Activated CD8-positive, alpha-beta T cell treated with anti-CD3 and anti-CD28 coated beads for 36 hours (primary cell): ENCODE results near the gene NCK2. TPM values are rescaled to one million over a fixed set of nuclear protein-coding genes. Genes with fewer than 3 reads are reported as not detected.

Experiments used
- ATAC-seq: fragments of 200-7000 bp; cut with Tn5 transposase; one replicate; pipeline ENCODE4 v1.10.0; 2021; ENCODE audit warnings: mild to moderate bottlenecking, moderate library complexity
- CTCF ChIA-PET: fragments of 350-600 bp; sonication (Branson Sonifier 250); formaldehyde crosslinking; loops from one replicate; lab custom pipeline; 2021; ENCODE audit warnings: antibody characterized with exemption; lab: Charles Lee
- POLR2A ChIA-PET: fragments of 350-600 bp; sonication (Branson Sonifier 250); formaldehyde crosslinking; loops from one replicate; lab custom pipeline; 2021; ENCODE audit warnings: antibody characterized with exemption; lab: Charles Lee
- DNase-seq: peaks from one replicate; pipeline ENCODE4 v3.0.0-alpha.2; 2020
- H3K27ac Mint-ChIP-seq: one replicate; pipeline ENCODE4 v1.8.0; 2021; ENCODE audit warnings: mild to moderate bottlenecking, mixed read lengths
- H3K27me3 Mint-ChIP-seq: one replicate; pipeline ENCODE4 v1.8.0; 2021; ENCODE audit warnings: mixed read lengths
- H3K36me3 Mint-ChIP-seq: one replicate; pipeline ENCODE4 v1.8.0; 2021; ENCODE audit warnings: low read depth, mixed read lengths
- H3K4me1 Mint-ChIP-seq: one replicate; pipeline ENCODE4 v1.8.0; 2021; ENCODE audit warnings: low read depth, mixed read lengths
- H3K4me3 Mint-ChIP-seq: one replicate; pipeline ENCODE4 v1.8.0; 2021; ENCODE audit warnings: mild to moderate bottlenecking, moderate library complexity, mixed read lengths
- H3K9me3 Mint-ChIP-seq: one replicate; pipeline ENCODE4 v1.8.0; 2021; ENCODE audit warnings: mixed read lengths
- CTCF ChIP-seq: fragments of 200-600 bp; IDR thresholded peaks from one replicate; pipeline ENCODE4 v1.8.0; 2022; ENCODE audit warnings: antibody characterized with exemption, mild to moderate bottlenecking
- intact Hi-C: fragments of 100-400 bp; cut with micrococcal nuclease; formaldehyde crosslinking; loops from one replicate; pipeline ENCODE4 v1.10.0; 2022
- total RNA-seq, 2 experiments: library from RNA; stranded (reverse); gene quantifications; one replicate each; pipeline ENCODE4 v1.2.3, GENCODE V29; 2021

Gene NCK2
- total RNA-seq, 2 experiments from 2014 or later = 68.3 to 69.7 TPM

- CTCF ChIA-PET = no interaction called here
- peak overlapping the region; percentile 74 for H3K27ac Mint-ChIP-seq
- no peak for ATAC-seq
These were observed 62.3 kb downstream of the NCK2 start for GRCh38 chr2:105806996-105807395.

GRCh38 chr2:105808423-105809096 lies 63.8 kb downstream of the NCK2 start:
- intact Hi-C loops = no loop called here
- H3K27ac Mint-ChIP-seq = peak overlapping the region; percentile 83
- POLR2A ChIA-PET = interaction anchor here (0.6 to 1.7 kb wide), 4 partner anchors 14 to 62 kb away, joined by 3 to 10 read pairs (median 4); no protein-coding TSS in a partner anchor
- no peak overlapping the region for H3K4me3 Mint-ChIP-seq
- CTCF ChIA-PET = interaction anchor here (0.5 to 1.7 kb wide), 3 partner anchors 18 to 232 kb away, joined by 3 to 4 read pairs (median 3); no protein-coding TSS in a partner anchor
- H3K27me3 Mint-ChIP-seq = no peaks in the 10 kb centered on the region
- peaks cover 55% of the 10 kb centered on the region for H3K36me3 Mint-ChIP-seq
- peaks cover 90% of the 10 kb centered on the region for H3K4me1 Mint-ChIP-seq
- H3K9me3 Mint-ChIP-seq = peaks cover 4% of the 10 kb centered on the region
- DNase-seq = no peak
- TF ChIP-seq CTCF = no peak
- ATAC-seq = no peak

More at GRCh38 chr2:105806996-105807395, 62.3 kb downstream of the NCK2 start:
- intact Hi-C loops = no loop called here
- Mint-ChIP-seq H3K27me3 (no peaks in the 10 kb centered on the region), H3K36me3 (peaks cover 65% of the 10 kb centered on the region), H3K4me3 (no peak overlapping the region), H3K4me1 (peaks cover 92% of the 10 kb centered on the region), H3K9me3 (peaks cover 4% of the 10 kb centered on the region)
- DNase-seq = peak; percentile 66
- POLR2A ChIA-PET = no interaction called here
- no peak for TF ChIP-seq CTCF

- Mint-ChIP-seq H3K27ac (peak overlapping the region; percentile 83), H3K9me3 (peaks cover 4% of the 10 kb centered on the region), H3K4me1 (peaks cover 90% of the 10 kb centered on the region), H3K36me3 (peaks cover 53% of the 10 kb centered on the region), H3K27me3 (no peaks in the 10 kb centered on the region), H3K4me3 (no peak overlapping the region)
- intact Hi-C loops = no loop called here
- ChIA-PET POLR2A (interaction anchor here (1.0 to 1.7 kb wide), 4 partner anchors 13 to 63 kb away, joined by 3 to 10 read pairs (median 4); no protein-coding TSS in a partner anchor), CTCF (interaction anchor here (0.5 to 1.7 kb wide), 3 partner anchors 19 to 233 kb away, joined by 3 to 4 read pairs (median 3); no protein-coding TSS in a partner anchor)
- DNase-seq = peak; percentile 80
- TF ChIP-seq CTCF = no peak
- ATAC-seq = peak; percentile 84
These were observed 64.4 kb downstream of the NCK2 start for GRCh38 chr2:105809097-105809473.

- DNase-seq (no peak), ATAC-seq (no peak)
- intact Hi-C loops = no loop called here
- ChIA-PET POLR2A (interaction anchor here (1.0 to 1.7 kb wide), 3 partner anchors 10 to 63 kb away, joined by 3 to 10 read pairs (median 6); no protein-coding TSS in a partner anchor), CTCF (no interaction called here)
- H3K36me3 Mint-ChIP-seq = peaks cover 51% of the 10 kb centered on the region
- TF ChIP-seq CTCF = no peak
- H3K27ac Mint-ChIP-seq = peak overlapping the region; percentile 83
- peaks cover 4% of the 10 kb centered on the region for H3K9me3 Mint-ChIP-seq
- H3K27me3 Mint-ChIP-seq = no peaks in the 10 kb centered on the region
- peaks cover 90% of the 10 kb centered on the region for H3K4me1 Mint-ChIP-seq
- H3K4me3 Mint-ChIP-seq = no peak overlapping the region
These were observed 65.0 kb downstream of the NCK2 start for GRCh38 chr2:105809723-105810122.
